ENCODE data around the gene ZNF618.

ZNF618 gene

DNA sequence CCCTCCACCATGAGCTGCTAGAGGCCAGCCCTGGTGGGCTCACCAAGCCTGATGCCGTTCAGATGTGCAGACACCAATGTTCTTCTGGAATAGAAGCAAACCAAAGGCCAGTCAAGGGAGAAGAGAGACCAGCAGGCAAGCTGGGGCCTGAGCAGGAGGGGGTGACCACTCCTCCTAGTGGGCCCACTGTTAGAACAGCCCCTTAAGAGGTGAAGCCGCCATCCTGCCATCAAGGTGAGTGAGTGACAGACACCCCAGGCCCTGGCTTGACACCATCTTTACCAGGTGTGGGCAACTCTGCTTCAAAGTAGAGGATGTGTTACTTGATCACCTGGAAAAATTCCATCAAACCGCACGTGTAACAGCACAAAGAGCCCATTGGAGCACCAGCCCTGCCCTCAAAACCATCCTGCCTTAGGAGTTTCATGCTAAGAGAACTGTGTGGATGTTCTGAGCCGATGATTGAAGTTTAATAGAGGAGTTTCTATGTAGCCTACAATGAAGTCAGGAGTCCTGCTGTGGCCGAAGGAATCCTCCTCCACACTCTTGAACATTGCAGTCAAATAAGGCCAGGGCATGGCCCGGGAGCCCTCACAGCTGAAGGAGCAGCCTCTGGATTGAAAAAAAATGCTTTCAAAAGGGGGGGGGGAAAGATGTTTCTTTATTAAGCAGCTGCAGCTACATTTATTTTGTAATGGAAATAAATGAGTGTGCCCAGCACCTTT lies 181.2 kb downstream of the ZNF618 start:
- FAIRE-seq: no peak

DNA sequence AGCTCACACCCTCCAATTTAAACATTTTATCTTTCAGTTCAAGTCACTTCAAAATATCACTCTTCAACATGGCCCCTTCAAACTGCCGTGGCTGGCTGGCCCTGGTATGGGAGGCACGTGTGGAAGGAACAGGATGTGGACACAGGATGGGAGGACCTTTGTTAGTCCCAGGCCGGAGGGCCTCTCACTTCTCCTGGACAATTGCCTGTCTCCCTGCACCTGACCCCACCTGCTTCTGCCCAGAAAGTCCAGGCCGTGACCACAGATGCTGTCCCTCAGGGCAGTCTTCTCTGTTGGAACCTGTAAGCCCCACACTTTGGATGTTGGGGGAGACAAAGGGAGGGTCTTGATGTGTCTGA lies 182.6 kb downstream of the ZNF618 start:
- TF ChIP-seq POLR2AphosphoS5 (IDR thresholded peaks at IDR 0.05; ENCODE audit: low read depth, low read length) (no peak), TAF1 (IDR thresholded peaks at IDR 0.05; ENCODE audit: borderline replicate concordance, low read depth, low read length) (no peak), POLR2A (IDR thresholded peaks at IDR 0.05; ENCODE audit: low read depth, low read length) (no peak)
- FAIRE-seq (no peak), DNase-seq (ENCODE audit: insufficient read length) (no peak)

More for the DNA sequence above, 181.2 kb downstream of the ZNF618 start:
- no peak for DNase-seq (ENCODE audit: insufficient read length)
- TF ChIP-seq TAF1 (IDR thresholded peaks at IDR 0.05; ENCODE audit: borderline replicate concordance, low read depth, low read length) (no peak), POLR2AphosphoS5 (IDR thresholded peaks at IDR 0.05; ENCODE audit: low read depth, low read length) (no peak), POLR2A (IDR thresholded peaks at IDR 0.05; ENCODE audit: low read depth, low read length) (no peak)

DNA sequence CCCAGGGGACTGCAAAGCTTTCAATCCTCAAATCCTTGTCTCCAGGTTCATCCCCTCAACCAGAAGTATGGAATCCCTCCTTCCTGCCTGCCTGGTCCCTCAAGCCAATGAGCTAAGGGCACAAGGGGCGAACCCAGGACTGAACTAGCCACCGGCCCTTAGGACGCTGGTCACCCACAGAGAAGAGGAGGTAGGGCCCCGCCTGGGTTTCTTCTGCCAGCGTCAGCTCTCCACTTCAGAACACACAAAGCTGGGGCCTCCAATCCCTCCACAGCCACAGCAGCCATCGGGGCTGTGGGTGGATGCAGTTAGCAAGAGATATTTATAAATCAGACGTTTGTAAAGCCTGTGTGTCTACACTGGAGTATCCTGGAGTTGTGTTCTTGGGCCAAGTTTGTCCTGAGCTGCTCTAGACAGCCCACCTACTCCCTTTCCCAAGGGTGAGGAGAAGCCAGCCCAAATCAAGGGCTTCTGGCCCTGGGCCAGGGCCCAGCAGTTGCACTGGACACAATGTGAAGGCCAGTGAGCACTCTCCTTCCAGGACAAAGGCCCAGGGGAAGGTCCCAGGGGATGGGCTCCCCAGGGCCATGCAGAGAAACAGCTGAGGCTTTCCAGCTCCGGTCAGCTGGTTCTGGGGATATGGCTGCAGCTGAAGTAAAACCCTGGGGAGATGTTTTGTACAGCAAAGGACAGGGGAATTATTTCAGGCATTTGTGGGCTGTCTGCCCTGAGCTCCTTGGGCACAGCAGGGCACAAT lies 183.1 kb downstream of the ZNF618 start:
- TF ChIP-seq TAF1 (IDR thresholded peaks at IDR 0.05; ENCODE audit: borderline replicate concordance, low read depth, low read length) (no peak), POLR2A (IDR thresholded peaks at IDR 0.05; ENCODE audit: low read depth, low read length) (no peak), POLR2AphosphoS5 (IDR thresholded peaks at IDR 0.05; ENCODE audit: low read depth, low read length) (no peak)

DNA sequence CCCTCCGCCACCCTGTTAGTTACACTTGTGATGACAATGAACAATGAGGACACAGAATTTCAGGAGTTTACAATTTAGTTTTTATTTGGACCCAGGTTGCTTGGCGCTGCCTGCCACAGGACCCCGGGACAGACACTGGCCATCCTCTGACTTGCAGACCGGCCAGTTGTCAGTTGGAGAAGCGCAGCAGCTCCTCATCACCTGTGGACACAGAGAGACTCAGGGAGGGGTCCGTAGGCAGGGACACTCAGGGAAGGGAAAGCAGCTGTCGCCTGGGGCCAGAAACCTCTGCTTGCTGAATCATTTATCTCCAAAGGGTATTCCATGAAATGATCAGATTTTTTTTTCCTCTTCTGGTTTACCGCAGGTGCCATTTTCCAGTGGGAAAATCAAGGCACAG lies 184.0 kb downstream of the ZNF618 start:
- no peak for FAIRE-seq
- no peak for TF ChIP-seq POLR2A (IDR thresholded peaks at IDR 0.05; ENCODE audit: low read depth, low read length)
- no peak for TF ChIP-seq POLR2AphosphoS5 (IDR thresholded peaks at IDR 0.05; ENCODE audit: low read depth, low read length)
- TF ChIP-seq TAF1 (IDR thresholded peaks at IDR 0.05; ENCODE audit: borderline replicate concordance, low read depth, low read length): no peak
- no peak for DNase-seq (ENCODE audit: insufficient read length)

More for the DNA sequence above, 183.1 kb downstream of the ZNF618 start:
- no peak for FAIRE-seq
- no peak for DNase-seq (ENCODE audit: insufficient read length)

DNA sequence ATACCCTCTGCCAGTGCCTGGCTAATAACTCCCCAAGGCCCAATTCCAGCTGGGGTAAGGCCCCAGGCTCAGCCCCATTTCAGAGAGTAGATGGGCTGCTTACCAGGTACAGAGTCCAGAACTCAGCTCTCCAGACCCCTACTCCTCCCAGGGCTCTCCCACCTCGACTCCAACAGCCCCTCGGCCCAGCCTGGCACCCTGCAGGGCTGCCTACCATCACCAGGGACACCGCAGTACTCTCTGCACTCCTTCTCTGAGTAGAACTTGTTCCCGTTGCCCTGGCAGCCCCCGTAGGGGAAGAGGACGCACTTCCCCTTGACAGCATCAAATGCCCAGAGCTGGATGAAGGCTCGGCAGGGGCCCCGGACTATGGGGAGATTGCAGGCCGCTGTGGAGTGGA lies 184.6 kb downstream of the ZNF618 start:
- TF ChIP-seq TAF1 (IDR thresholded peaks at IDR 0.05; ENCODE audit: borderline replicate concordance, low read depth, low read length): no peak
- TF ChIP-seq POLR2A (IDR thresholded peaks at IDR 0.05; ENCODE audit: low read depth, low read length): no peak
- DNase-seq (ENCODE audit: insufficient read length) (no peak), FAIRE-seq (no peak)

DNA sequence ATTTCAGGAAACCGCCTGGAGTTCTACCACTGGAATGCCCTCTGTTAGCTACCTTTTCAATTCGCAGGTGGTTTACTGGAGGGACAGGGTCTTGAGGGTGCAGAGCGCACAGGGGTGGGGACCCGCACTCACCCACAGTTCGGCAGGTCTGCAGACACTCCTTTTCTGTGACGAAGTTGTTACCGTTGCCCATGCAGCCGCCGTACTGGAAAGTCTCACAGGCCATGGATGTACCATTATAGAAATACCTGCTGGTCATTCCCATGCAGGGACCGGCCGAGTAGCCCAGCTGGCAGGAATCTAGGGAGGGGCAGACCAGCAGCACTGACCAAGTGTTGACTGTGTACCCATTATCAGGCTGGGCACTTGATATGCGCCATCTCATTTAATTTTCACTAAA lies 185.2 kb downstream of the ZNF618 start:
- no peak for TF ChIP-seq TAF1 (IDR thresholded peaks at IDR 0.05; ENCODE audit: borderline replicate concordance, low read depth, low read length)
- DNase-seq (ENCODE audit: insufficient read length) (no peak), FAIRE-seq (no peak)

DNA sequence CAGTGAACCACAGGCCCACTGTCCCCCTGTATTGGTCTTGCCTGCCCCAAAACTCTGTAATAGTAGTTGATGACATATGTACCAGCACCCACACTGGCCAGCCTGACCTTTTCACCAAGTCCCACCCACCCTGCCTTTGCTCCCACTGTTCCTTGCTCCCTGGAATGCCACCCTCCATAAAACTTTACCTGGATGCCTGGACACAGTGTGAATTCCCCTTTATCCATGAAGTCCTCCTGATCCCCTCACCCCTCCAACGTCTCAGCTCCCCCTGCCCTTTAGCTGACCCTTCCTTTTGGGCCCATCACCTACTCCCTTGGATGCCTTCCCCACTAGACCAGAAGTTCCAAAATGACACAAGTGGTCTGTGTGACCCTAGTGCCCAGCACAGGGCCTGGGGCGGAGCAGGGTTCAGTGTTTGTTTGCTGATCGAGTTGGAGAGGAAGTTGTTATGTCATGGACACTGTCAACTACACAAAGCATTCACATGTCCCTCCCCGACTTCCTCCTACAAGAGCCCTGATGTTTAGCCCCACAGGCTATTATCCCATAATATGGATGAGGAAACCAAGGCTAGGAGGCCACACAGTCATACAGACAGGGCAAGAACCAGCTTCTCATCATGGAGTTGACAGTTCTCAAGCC lies 185.8 kb downstream of the ZNF618 start:
- no peak for TF ChIP-seq TAF1 (IDR thresholded peaks at IDR 0.05; ENCODE audit: borderline replicate concordance, low read depth, low read length)
- no peak for TF ChIP-seq POLR2A (IDR thresholded peaks at IDR 0.05; ENCODE audit: low read depth, low read length)
- TF ChIP-seq POLR2AphosphoS5 (IDR thresholded peaks at IDR 0.05; ENCODE audit: low read depth, low read length): no peak
- no peak for FAIRE-seq
- DNase-seq (ENCODE audit: insufficient read length): no peak

DNA sequence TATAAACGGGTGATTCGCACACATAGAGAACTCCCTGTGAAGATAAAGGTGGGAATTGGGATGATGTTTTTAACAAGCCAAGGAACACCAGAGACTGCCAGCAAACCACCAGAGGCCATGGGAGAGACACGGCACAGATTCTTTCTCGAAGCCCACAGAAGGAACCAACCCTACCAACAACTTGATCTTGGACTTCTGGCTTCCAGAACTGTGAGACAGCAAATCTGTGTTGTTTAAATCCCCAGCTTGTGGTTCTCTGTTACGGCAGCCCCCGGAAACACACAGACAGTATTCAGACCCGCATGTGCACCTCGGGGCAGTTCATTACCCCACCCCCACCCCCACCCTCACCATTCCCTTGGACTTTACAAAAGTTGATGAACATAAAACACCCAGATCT lies 189.2 kb downstream of the ZNF618 start:
- no peak for DNase-seq (ENCODE audit: insufficient read length)
- no peak for FAIRE-seq
- TF ChIP-seq POLR2AphosphoS5 (IDR thresholded peaks at IDR 0.05; ENCODE audit: low read depth, low read length): no peak
- no peak for TF ChIP-seq TAF1 (IDR thresholded peaks at IDR 0.05; ENCODE audit: borderline replicate concordance, low read depth, low read length)
- TF ChIP-seq POLR2A (IDR thresholded peaks at IDR 0.05; ENCODE audit: low read depth, low read length): no peak

DNA sequence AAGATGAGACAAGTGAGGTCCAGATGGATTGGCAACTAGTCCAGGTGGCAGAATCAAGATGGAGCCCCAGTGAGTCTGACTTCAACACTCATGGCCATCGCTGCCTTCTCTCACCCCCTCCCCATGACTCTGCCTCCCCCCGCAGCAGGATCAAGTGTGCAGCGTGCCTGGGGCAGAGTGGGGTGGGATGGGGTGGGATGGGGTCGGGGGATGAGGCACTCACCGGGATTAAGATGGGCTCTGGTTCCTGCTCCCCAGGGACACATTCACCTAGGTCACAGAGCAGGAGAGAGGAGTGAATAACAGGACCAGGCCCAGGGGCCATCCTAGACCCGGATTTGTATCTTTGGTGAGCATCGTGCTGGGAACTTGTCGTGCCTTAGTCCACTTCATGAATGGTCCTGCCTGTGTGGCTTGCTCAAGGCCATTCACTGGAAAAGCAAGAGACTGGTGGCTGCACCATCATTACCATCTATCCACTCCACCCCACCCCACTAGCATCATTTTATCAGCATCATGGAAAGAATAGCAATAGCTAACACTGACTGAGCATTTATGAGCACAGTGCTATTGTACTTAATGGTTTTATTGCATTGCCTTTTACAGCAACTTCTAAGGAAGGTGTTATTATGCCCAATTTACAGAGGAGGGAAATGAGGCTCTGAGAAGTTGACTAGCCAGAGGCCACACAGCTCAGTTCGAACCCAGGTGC lies 193.5 kb downstream of the ZNF618 start:
- no peak for TF ChIP-seq POLR2AphosphoS5 (IDR thresholded peaks at IDR 0.05; ENCODE audit: low read depth, low read length)
- TF ChIP-seq POLR2A (IDR thresholded peaks at IDR 0.05; ENCODE audit: low read depth, low read length): no peak
- no peak for TF ChIP-seq TAF1 (IDR thresholded peaks at IDR 0.05; ENCODE audit: borderline replicate concordance, low read depth, low read length)
- DNase-seq (ENCODE audit: insufficient read length) (no peak), FAIRE-seq (no peak)

DNA sequence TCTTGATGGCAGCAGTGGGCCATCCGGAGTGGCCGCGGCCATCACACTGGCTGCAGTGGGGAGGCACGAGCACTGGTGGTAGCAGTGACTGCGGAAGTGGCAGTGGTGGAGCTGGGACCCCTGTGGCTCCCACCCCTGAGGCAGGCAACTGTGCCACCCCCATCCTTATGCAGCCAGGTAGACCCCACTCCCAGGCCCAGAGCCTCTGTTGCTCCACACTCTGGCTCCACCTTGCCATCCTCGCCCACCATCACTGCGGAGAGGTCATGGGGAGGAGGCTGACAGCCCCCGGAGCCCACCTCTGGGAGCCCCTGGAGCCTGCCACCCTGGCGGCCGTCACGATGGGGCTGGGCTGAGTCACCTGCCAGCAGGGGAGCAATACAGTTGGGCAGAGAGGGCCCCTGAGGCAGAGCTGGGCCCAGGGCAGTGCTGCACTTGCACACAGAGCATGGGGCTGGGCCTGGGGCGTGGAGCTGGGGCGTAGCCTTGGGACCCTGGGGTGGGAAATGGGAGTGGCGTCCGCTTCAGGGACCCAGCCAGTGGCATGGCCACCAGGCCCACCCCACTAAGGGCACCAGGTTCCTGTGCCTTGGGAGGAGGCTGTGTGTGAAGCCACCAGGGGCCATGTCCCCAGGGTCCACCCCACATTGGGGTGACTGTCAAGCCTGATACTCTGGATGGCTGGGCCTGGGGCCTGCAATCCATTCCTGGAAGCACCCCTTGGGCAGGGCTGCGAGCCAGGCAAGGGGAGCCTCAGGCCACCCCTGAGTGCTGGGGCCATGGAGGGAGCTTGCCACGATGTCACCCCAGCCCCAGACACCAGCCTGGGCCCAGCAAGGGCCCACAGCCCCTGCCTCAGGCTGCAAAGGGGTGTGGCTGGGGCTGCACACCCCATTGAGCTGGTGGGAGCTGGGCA lies 194.3 kb downstream of the ZNF618 start:
- no peak for DNase-seq (ENCODE audit: insufficient read length)
- FAIRE-seq: no peak

More for the DNA sequence above, 194.3 kb downstream of the ZNF618 start:
- TF ChIP-seq POLR2A (IDR thresholded peaks at IDR 0.05; ENCODE audit: low read depth, low read length) (no peak), TAF1 (IDR thresholded peaks at IDR 0.05; ENCODE audit: borderline replicate concordance, low read depth, low read length) (no peak), POLR2AphosphoS5 (IDR thresholded peaks at IDR 0.05; ENCODE audit: low read depth, low read length) (no peak)

Measured in GM12892 (cell line).